Panc1 (cell line): ENCODE data around the gene KLHL24.
"Not testable (repeated sequence)": the region's sequence is repeated elsewhere in the genome, so short reads cannot be mapped to it uniquely, and the experiment has no call there.

Source experiments
- CTCF ChIP-seq: fragments of 450-650 bp; IDR thresholded peaks from 2 replicates; pipeline ENCODE4 v1.5.1; 2017; ENCODE audit warnings: mild to moderate bottlenecking
- POLR2AphosphoS5 ChIP-seq: IDR thresholded peaks from 2 replicates; pipeline ENCODE4 v1.6.1; 2012; ENCODE audit warnings: mild to moderate bottlenecking, low read depth, low read length, moderate library complexity
- SIN3A ChIP-seq: IDR thresholded peaks from 2 replicates; pipeline ENCODE4 v1.6.1; 2012; ENCODE audit warnings: low read depth, mild to moderate bottlenecking, low read length, moderate library complexity, borderline replicate concordance; ENCODE audit not compliant: insufficient read depth
- TCF7L2 ChIP-seq: IDR thresholded peaks from 2 replicates; pipeline ENCODE4 v1.6.1; 2011; ENCODE audit warnings: mild to moderate bottlenecking, low read depth, low read length, inconsistent platforms

GRCh38 chr3:183640635-183641034 is 5.2 kb downstream of the KLHL24 start:
- not testable (repeated sequence) for TF ChIP-seq SIN3A, CTCF, POLR2AphosphoS5, TCF7L2
